K562 (cell line): ENCODE data around the gene TICAM1. TPM values are rescaled to one million over a fixed set of nuclear protein-coding genes. Genes with fewer than 3 reads are reported as not detected.
A peak's percentile ranks its signal among the peaks of the same experiment; 100 is the strongest.

Source experiments
- BRD4 ChIP-seq: fragments of 200-600 bp; sonication (generic); IDR thresholded peaks from 2 replicates; pipeline ENCODE4 v1.6.1; 2017; ENCODE audit warnings: inconsistent platforms
- CCNT2 ChIP-seq: IDR thresholded peaks from 2 replicates; pipeline ENCODE4 v1.6.1; 2011; ENCODE audit warnings: borderline replicate concordance, low read depth, mild to moderate bottlenecking, moderate library complexity, mixed read lengths, low read length; ENCODE audit not compliant: insufficient read length; ENCODE audit errors: extremely low read depth
- CTBP1 ChIP-seq: fragments of 450-650 bp; IDR thresholded peaks from 2 replicates; pipeline ENCODE4 v1.6.1; 2016; ENCODE audit warnings: borderline replicate concordance
- JUNB ChIP-seq: fragments of 450-650 bp; formaldehyde crosslinking; conservative IDR thresholded peaks from 2 replicates; pipeline ENCODE4 v1.4.0; 2020; ENCODE audit warnings: mild to moderate bottlenecking
- MYC ChIP-seq, 2 experiments: fragments of 250-450 bp in 1 of 2; sonication (Bioruptor Pico) in 1 of 2; IDR thresholded peaks; 2 replicates each; pipeline versions ENCODE4 v1.5.1 to v1.6.1; 2012 to 2021; ENCODE audit warnings: low read depth in 2 of 2, borderline replicate concordance in 1 of 2, improper control_type of control experiment in 1 of 2, low read length in 1 of 2, mild to moderate bottlenecking in 1 of 2, moderate library complexity in 1 of 2
- SRSF7 ChIP-seq: fragments of 200-400 bp; formaldehyde crosslinking; optimal IDR thresholded peaks from 2 replicates; pipeline ENCODE3; 2017; ENCODE audit warnings: mild to moderate bottlenecking, low read depth, low read length
- USF1 ChIP-seq: sonication (generic); formaldehyde crosslinking; IDR thresholded peaks from 2 replicates; pipeline ENCODE4 v1.9.0; 2022; ENCODE audit warnings: mild to moderate bottlenecking, missing genetic modification reagents
- XRCC5 ChIP-seq: fragments of 200-400 bp; formaldehyde crosslinking; IDR thresholded peaks from 2 replicates; pipeline ENCODE4 v1.6.1; 2017; ENCODE audit warnings: low read depth, mild to moderate bottlenecking, low read length
- ZBTB40 ChIP-seq, 2 experiments: fragments of 450-650 bp in 1 of 2; sonication (generic) in 1 of 2; formaldehyde crosslinking in 1 of 2; IDR thresholded peaks; 2 replicates each; pipeline versions ENCODE4 v1.7.1 to v1.9.0; 2016 to 2022; ENCODE audit warnings: inconsistent platforms in 1 of 2, mild to moderate bottlenecking in 1 of 2, missing genetic modification reagents in 1 of 2
- ZNF143 ChIP-seq: sonication (generic); formaldehyde crosslinking; IDR thresholded peaks from 2 replicates; pipeline ENCODE4 v1.9.0; 2022; ENCODE audit warnings: mild to moderate bottlenecking, missing genetic modification reagents
- ZZZ3 ChIP-seq: fragments of 450-650 bp; IDR thresholded peaks from 2 replicates; pipeline ENCODE4 v1.6.1; 2016; ENCODE audit warnings: antibody characterized with exemption, mild to moderate bottlenecking, moderate library complexity
- polyA plus RNA-seq, 8 experiments: library from polyadenylated mRNA; depleted of rRNA in 4 of 8; stranded (reverse) in 5 of 8; unstranded in 3 of 8; fragments of >200 nt; fragmentation: Nextera tagmentation in 2 of 8; fragmentation: Illumina TruSeq in 1 of 8; extraction: Ambion mirVana in 2 of 8; extraction: Trizol in 1 of 8; gene quantifications; 2 replicates each; pipeline versions ENCODE4 v1.2.1 to v1.2.3, GENCODE V29; 2011 to 2014; ENCODE audit warnings: inconsistent platforms in 1 of 8, missing spikeins in 1 of 8
- total RNA-seq, 7 experiments: library from RNA; depleted of rRNA in 6 of 7; stranded (reverse); fragments of >200 nt in 6 of 7; fragmentation: Illumina TruSeq in 2 of 7; extraction: Trizol in 2 of 7; gene quantifications; 2 replicates each; pipeline versions ENCODE4 v1.2.1 to v1.2.3, GENCODE V29; 2011 to 2021; ENCODE audit warnings: low replicate concordance in 1 of 7
- TF ChIP-seq, protein P1 (sequence below): fragments of 250-450 bp; sonication (Bioruptor Pico); IDR thresholded peaks from 2 replicates; pipeline ENCODE4 v1.5.0; 2020; ENCODE audit warnings: mild to moderate bottlenecking

The TICAM1 gene
- total and polyA plus RNA-seq, 9 of the 15 experiments (the other 6 are each of a cell fraction or from before 2014, with no cell fraction given): 0.07 to 11.6 (median 1.5) TPM

DNA sequence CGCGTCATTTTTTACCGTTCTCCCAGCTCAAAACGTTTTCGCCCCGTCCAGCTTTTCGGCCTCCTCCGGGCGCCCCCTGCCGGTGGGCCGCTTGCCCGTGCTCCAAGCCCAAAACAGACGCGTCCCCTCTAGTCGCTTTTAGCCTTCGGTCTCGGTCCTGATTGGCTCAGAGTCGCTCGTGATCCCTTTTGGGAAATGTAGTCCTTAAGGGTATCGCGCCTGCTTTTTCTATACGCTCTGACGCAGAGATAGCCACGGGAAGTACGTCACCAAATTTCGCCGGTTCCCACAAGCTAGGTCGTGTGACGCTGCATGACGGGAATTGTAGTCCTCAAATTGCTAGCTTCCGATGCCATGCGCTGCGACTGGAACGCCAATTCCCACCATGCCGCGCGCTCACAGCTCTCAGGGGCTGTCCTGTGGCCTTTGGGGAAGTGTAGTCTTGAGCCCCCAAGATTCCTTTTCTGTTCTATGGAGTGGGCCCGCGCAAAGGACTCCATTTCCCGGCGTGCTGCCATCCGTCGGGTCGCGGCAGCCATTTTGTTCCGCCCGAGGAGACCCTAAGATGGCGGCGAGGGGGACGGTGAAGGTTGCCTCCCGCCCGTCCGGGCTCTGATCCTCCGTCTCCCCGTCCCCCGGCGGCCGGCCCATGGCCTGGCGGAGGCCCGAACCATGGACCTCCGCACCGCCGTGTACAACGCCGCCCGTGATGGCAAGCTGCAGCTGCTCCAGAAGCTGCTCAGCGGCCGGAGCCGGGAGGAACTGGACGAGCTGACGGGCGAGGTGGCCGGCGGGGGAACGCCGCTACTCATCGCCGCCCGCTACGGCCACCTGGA, 40.1 kb downstream of the TICAM1 start, which contains the start of gene FEM1A (continued):
- peak; percentile 7; the same call in 1 of the 2 replicates for TF ChIP-seq JUNB (CRISPR knock-in tag)
- peak; percentile 98 for TF ChIP-seq ZNF143
- no peak for TF ChIP-seq ZZZ3
- peak; percentile 11 for TF ChIP-seq CCNT2
- peak; percentile 96 for TF ChIP-seq ZBTB40 (IDR thresholded peaks at IDR 0.05)
- no peak for TF ChIP-seq ZBTB40 (CRISPR knock-in tag; IDR thresholded peaks at IDR 0.05)
- TF ChIP-seq MYC (IDR thresholded peaks at IDR 0.05; ENCODE audit: low read depth, low read length): peak; percentile 79; the same call in 1 of the 2 replicates
- TF ChIP-seq MYC (CRISPR knock-in tag; IDR thresholded peaks at IDR 0.05; ENCODE audit: borderline replicate concordance, low read depth): peak; percentile 73; the same call in 1 of the 2 replicates
- TF ChIP-seq BRD4: 0 out of 2 replicates have a peak, but pooled peaks have one; percentile 48
- no peak for TF ChIP-seq SRSF7
- TF ChIP-seq CTBP1: peak; percentile 36
- TF ChIP-seq USF1: peak; percentile 91
- TF ChIP-seq, protein P1, sequence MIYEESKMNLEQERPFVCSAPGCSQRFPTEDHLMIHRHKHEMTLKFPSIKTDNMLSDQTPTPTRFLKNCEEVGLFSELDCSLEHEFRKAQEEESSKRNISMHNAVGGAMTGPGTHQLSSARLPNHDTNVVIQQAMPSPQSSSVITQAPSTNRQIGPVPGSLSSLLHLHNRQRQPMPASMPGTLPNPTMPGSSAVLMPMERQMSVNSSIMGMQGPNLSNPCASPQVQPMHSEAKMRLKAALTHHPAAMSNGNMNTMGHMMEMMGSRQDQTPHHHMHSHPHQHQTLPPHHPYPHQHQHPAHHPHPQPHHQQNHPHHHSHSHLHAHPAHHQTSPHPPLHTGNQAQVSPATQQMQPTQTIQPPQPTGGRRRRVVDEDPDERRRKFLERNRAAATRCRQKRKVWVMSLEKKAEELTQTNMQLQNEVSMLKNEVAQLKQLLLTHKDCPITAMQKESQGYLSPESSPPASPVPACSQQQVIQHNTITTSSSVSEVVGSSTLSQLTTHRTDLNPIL (CRISPR knock-in tag): no peak
- peak; percentile 95 for TF ChIP-seq XRCC5
